HCEC 1CT (cell line): ENCODE results near the gene TMEM267.
"Not testable (repeated sequence)": the region's sequence is repeated elsewhere in the genome, so short reads cannot be mapped to it uniquely, and the experiment has no call there.

Experiments used
- DNase-seq: peaks from one replicate; pipeline ENCODE4 v3.0.0-alpha.2; 2017

TMEM267 gene

DNA sequence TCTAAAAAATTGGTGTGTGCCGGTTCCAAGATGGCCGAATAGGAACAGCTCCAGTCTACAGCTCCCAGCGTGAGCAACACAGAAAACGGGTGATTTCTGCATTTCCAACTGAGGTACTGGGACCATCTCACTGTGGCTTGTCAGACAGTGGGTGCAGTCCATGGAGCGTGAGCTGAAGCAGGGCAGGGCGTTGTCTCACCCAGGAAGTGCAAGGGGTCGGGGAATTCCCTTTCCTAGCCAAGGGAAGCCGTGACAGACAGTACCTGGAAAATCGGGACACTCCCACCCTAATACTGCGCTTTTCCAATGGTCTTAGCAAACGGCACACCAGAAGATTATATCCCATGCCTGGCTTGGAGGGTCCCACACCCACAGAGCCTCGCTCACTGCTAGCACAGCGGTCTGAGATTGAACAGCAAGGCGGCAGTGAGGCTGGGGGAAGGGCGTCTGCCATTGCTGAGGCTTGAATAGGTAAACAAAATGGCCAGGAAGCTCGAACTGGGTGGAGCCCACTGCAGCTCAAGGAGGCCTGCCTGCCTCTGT lies 81.1 kb downstream of the TMEM267 start:
- DNase-seq, result not testable (repeated sequence)

- peak; percentile 24 for DNase-seq
Observed at GRCh38 chr5:43401827-43402226, 81.8 kb downstream of the TMEM267 start.

DNA sequence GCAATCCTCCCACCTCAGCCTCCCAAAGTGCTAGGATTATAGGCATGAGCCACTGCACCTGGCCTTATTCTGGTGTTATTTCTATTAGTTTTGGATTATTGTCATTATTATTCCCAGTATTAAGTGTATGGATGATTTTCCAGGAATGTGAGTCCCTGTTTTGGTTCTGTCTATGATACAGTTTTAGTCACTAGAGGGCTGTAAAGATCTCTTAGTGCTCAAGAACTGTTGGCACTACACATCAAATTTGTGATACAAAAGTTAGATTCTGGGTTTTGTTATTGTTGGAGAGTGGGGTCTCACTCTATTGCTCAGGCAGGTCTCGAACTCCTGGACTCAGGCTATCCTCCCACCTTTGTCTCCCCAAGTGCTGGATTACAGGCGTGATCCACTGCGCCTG lies 83.6 kb downstream of the TMEM267 start:
- DNase-seq, result peak; percentile 28

- DNase-seq, result no peak
Observed at GRCh38 chr5:43396762-43397304, 86.8 kb downstream of the TMEM267 start.
